Measurements from ENCODE around the gene GALNT2.

The GALNT2 gene

GRCh38 chr1:230110971-230111370 lies 43.9 kb downstream of the GALNT2 start:
- no peak overlapping the region for H3K4me3 ChIP-seq (ENCODE audit: control insufficient read depth, low read depth, low read length)
- no peak for TF ChIP-seq CTCF (IDR thresholded peaks at IDR 0.05; ENCODE audit: control insufficient read depth, insufficient read depth, low read depth, low read length, missing control alignments)
- DNase-seq (ENCODE audit: low read depth) = no peak

- no peak for DNase-seq (ENCODE audit: low read depth)
- H3K4me3 ChIP-seq (ENCODE audit: control insufficient read depth, low read depth, low read length) = no peak overlapping the region
- no peak for TF ChIP-seq CTCF (IDR thresholded peaks at IDR 0.05; ENCODE audit: control insufficient read depth, insufficient read depth, low read depth, low read length, missing control alignments)
Observed at GRCh38 chr1:230112131-230112701, 45.2 kb downstream of the GALNT2 start.

DNA sequence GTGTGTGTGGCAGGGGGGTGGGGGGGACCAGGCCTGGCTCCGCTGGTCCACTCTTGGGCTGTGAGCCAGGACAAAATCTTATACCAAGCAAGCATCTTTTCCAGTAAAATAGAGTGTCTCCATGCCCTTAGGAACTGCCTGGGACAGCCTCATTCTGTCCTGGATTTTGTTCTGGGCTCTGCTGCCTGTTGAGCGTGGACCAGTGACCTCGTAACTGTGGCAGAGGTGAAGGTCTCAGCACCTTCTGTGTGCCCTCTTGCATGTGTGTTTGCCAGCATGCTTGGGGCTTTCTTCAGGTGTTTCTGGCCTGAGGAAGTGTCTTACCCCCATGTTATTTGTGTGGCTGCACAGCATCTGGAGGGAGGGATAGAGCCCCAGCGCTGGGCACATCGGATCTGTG lies 45.7 kb downstream of the GALNT2 start:
- no peak for TF ChIP-seq CTCF (IDR thresholded peaks at IDR 0.05; ENCODE audit: control insufficient read depth, insufficient read depth, low read depth, low read length, missing control alignments)
- no peak overlapping the region for H3K4me3 ChIP-seq (ENCODE audit: control insufficient read depth, low read depth, low read length)
- no peak for DNase-seq (ENCODE audit: low read depth)

DNA sequence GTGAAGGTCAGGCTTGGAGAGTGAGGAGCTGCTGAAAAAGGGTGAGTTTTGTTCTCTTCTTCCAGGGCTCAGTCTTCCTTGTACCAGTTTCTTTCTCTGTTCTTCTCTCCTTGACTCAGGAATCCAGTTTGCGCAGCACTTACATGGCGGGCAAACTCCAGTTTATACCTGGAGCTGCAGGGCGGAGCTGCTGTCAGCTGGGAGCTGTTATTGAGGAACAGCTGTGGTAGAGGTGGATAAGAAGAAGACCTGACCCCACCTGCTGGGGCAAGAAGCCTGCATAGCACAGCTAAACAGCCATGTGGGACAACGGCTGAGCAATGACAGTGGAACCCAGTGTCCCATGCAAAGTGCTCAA lies 46.2 kb downstream of the GALNT2 start:
- no peak overlapping the region for H3K4me3 ChIP-seq (ENCODE audit: control insufficient read depth, low read depth, low read length)
- DNase-seq (ENCODE audit: low read depth) = no peak
- no peak for TF ChIP-seq CTCF (IDR thresholded peaks at IDR 0.05; ENCODE audit: control insufficient read depth, insufficient read depth, low read depth, low read length, missing control alignments)

GRCh38 chr1:230113593-230114236 lies 46.7 kb downstream of the GALNT2 start:
- DNase-seq (ENCODE audit: low read depth) = peak; percentile 84
- no peak for TF ChIP-seq CTCF (IDR thresholded peaks at IDR 0.05; ENCODE audit: control insufficient read depth, insufficient read depth, low read depth, low read length, missing control alignments)
- H3K4me3 ChIP-seq (ENCODE audit: control insufficient read depth, low read depth, low read length) = peak overlapping the region; percentile 6; the same call in 1 of the 2 replicates

DNA sequence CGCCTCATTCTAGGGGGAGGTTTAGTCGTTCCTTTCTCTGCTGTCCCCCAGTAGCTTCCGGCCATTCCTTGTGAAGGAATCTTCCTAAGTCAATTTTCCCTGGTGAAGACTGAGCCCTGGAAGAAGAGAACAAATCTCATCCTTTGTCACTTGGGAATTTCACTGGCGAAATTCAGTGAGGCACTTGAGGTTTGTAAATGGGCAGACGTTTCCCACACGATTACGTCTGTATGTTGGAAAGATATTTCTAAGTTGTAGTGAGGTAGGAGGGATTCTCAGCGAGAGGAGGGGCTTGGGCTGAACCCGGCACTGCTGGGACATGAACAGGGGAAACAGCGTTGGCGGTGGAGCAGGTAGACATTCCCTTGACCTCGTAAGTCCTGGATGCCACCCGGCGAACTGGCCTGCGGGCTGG lies 47.2 kb downstream of the GALNT2 start:
- TF ChIP-seq CTCF (IDR thresholded peaks at IDR 0.05; ENCODE audit: control insufficient read depth, insufficient read depth, low read depth, low read length, missing control alignments) = no peak
- no peak for DNase-seq (ENCODE audit: low read depth)
- peak overlapping the region; percentile 6; the same call in 1 of the 2 replicates for H3K4me3 ChIP-seq (ENCODE audit: control insufficient read depth, low read depth, low read length)
